ENCODE results near the gene MARCHF3. TPM values are rescaled to one million over a fixed set of nuclear protein-coding genes. Genes with fewer than 3 reads are reported as not detected.
A peak's percentile ranks its signal among the peaks of the same experiment; 100 is the strongest.

Gene MARCHF3
- total and polyA plus RNA-seq, 8 donors: 2.8 to 7.5 (median 3.9) TPM

DNA sequence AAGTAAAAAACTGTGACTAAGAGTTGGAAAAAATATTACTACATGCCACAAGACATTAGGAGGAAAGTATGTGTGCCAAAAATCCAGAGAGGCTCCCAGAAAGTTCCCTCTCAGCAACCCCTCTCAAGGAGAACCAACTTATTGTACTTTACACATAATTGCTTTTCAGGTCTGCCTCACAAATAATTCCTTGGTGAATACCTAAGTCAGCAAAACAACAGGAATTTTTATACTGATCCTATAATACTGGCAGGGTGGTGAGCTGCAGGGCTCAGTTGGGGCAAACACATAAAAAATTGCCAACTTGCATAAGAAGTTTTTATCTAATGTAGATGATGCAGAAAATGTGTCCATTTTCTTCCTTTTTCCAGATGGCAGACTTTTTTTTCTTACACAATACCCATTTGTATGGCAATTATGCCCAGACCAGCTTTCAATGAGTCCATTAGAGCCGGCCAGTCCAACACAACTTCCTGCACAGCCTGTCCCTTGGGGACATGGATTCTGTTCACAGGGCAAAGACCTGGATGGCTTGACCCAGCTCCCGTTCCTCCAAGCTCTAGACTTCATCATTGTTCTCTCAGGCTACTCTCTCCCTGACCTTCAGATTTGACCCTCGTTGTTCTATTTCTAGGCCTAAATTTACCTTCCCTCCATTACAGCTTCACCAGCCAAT is 31.3 kb downstream of the MARCHF3 start:
- H3K36me3 ChIP-seq: no peaks in the 10 kb centered on the region
- no peaks in the 10 kb centered on the region for H3K27me3 ChIP-seq

DNA sequence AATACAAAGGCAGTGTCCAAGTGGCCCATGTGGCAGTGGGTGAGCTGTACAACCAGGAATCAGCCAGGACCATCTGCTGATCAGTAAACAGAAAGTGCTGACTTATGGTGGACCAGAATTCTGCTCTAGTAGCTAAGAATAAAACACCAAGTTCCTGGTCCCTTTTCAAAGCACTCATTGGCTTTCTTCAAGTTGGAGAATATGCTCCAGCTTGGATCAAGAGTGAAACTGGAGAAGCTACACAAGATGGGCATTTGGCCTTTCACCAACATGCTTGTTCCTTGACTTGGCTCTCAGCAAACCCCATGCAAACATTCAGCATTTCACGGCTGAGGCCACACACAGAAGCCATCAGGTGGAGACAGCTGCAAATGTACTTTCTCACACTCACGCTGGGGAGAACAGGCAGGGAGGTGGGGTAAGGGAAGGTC is 32.1 kb downstream of the MARCHF3 start:
- H3K4me3 ChIP-seq: no peak overlapping the region
- TF ChIP-seq, protein P1, sequence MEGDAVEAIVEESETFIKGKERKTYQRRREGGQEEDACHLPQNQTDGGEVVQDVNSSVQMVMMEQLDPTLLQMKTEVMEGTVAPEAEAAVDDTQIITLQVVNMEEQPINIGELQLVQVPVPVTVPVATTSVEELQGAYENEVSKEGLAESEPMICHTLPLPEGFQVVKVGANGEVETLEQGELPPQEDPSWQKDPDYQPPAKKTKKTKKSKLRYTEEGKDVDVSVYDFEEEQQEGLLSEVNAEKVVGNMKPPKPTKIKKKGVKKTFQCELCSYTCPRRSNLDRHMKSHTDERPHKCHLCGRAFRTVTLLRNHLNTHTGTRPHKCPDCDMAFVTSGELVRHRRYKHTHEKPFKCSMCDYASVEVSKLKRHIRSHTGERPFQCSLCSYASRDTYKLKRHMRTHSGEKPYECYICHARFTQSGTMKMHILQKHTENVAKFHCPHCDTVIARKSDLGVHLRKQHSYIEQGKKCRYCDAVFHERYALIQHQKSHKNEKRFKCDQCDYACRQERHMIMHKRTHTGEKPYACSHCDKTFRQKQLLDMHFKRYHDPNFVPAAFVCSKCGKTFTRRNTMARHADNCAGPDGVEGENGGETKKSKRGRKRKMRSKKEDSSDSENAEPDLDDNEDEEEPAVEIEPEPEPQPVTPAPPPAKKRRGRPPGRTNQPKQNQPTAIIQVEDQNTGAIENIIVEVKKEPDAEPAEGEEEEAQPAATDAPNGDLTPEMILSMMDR (IDR thresholded peaks at IDR 0.05): no peak
- ATAC-seq (peak in 3 of 4 donors; percentile 67 to 83 (median 70)), DNase-seq (no peak), FAIRE-seq (no peak)
- WGBS, 2 donors: 13 to 19% methylated on average over 2 of the region's 2 CpGs
- no peaks in the 10 kb centered on the region for H3K27me3 ChIP-seq
- no peaks in the 10 kb centered on the region for H3K36me3 ChIP-seq
- peak overlapping the region in 1 of 4 donors; percentile 4 for H3K27ac ChIP-seq
- H3K9me3 ChIP-seq: no peaks in the 10 kb centered on the region
- intact Hi-C loops (cut with DNase I): no loop called here
- no peaks in the 10 kb centered on the region for H3K4me1 ChIP-seq

More for the DNA sequence above, 31.3 kb downstream of the MARCHF3 start:
- Histone ChIP-seq H3K4me1 (no peaks in the 10 kb centered on the region), H3K9me3 (no peaks in the 10 kb centered on the region), H3K4me3 (no peak overlapping the region), H3K27ac (no peak overlapping the region)
- DNase-seq (no peak), FAIRE-seq (no peak), ATAC-seq (no peak)
- TF ChIP-seq, protein P1 (IDR thresholded peaks at IDR 0.05): no peak
- intact Hi-C loops (cut with DNase I): no loop called here
- WGBS, 2 donors: 79 to 80% methylated on average over 3 of the region's 3 CpGs

DNA sequence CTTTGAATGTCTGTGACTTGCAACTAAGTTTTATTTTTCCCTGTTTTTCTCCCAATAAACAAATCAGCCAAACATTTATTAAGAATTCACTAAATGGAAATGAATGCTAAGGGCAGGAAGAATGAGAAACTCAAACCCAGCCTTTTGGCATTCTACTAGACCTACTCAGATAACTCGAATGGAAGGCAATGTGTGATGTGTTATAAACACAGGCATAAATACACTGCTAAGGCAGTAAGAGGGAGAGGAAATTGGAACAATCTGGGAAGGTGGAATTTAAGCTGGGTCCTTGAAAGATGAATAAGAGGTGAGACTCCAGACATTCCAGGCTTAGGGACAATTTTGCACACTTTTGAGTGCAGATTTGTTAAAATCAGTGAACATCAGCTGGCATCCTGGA is 34.7 kb downstream of the MARCHF3 start:
- Histone ChIP-seq H3K4me1 (no peaks in the 10 kb centered on the region), H3K4me3 (no peak overlapping the region), H3K9me3 (no peaks in the 10 kb centered on the region), H3K27me3 (no peaks in the 10 kb centered on the region), H3K36me3 (no peaks in the 10 kb centered on the region), H3K27ac (no peak overlapping the region)
- WGBS, 2 donors: 53 to 62% methylated on average over 1 of the region's 1 CpG
- intact Hi-C loops (cut with DNase I): no loop called here
- TF ChIP-seq, protein P1 (IDR thresholded peaks at IDR 0.05): no peak
- DNase-seq: no peak
- ATAC-seq: no peak
- no peak for FAIRE-seq

DNA sequence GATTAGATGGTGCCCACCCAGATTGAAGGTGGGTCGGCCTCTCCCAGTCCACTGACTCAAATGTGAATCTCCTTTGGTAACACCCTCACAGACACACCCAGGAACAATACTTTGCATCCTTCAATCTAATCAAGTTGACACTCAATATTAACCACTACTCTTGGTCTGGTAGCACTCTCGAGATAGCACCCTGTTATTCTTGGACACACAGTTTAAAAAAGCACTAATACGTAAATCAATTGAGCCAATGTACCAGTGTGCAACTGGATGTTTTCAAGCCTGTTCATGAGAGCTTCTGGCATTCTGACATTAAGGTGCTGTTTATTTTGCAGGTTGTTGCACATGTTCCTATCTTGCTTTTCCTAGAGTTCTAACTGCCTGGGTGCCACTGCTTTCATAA is 35.3 kb downstream of the MARCHF3 start:
- no peak overlapping the region for H3K4me3 ChIP-seq
- no peak overlapping the region for H3K27ac ChIP-seq
- H3K36me3 ChIP-seq: no peaks in the 10 kb centered on the region
- no peaks in the 10 kb centered on the region for H3K27me3 ChIP-seq
- ATAC-seq (peak in 1 of 4 donors; percentile 51), DNase-seq (no peak), FAIRE-seq (no peak)
- TF ChIP-seq, protein P1 (IDR thresholded peaks at IDR 0.05): no peak
- H3K9me3 ChIP-seq: no peaks in the 10 kb centered on the region
- H3K4me1 ChIP-seq: no peaks in the 10 kb centered on the region
- 62 to 66% methylated on average over 3 of the region's 3 CpGs for WGBS, 2 donors
- intact Hi-C loops (cut with DNase I): no loop called here

DNA sequence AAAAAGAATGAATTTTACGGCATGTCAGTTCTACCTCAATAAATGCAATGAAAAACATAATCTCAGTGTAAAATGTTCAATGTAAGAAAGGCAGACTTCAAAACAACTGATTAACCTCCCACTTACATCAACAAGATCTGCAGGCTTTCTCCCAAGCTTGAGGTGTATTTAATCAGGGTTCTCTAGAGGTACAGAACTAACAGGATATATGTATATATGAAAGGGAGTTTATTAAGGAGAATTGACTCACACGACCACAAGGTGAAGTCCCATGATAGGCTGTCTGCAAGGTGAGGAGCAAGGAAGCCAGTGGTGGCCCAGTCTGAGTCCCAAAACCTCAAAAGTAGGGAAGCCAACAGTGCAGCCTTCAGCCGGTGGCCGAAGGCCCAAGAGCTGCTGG is 35.9 kb downstream of the MARCHF3 start:
- FAIRE-seq (no peak), DNase-seq (no peak), ATAC-seq (no peak)
- intact Hi-C loops (cut with DNase I): no loop called here
- WGBS, 2 donors: 86 to 87% methylated on average over 4 of the region's 4 CpGs
- Histone ChIP-seq H3K9me3 (no peaks in the 10 kb centered on the region), H3K27me3 (no peaks in the 10 kb centered on the region), H3K4me3 (no peak overlapping the region), H3K4me1 (no peaks in the 10 kb centered on the region), H3K27ac (no peak overlapping the region), H3K36me3 (no peaks in the 10 kb centered on the region)
- TF ChIP-seq, protein P1 (IDR thresholded peaks at IDR 0.05): no peak

All from pancreas (tissue), 10 donors.